H9 (cell line): Measurements from ENCODE around the gene FBXW9. TPM values are rescaled to one million over a fixed set of nuclear protein-coding genes. Genes with fewer than 3 reads are reported as not detected.

Source experiments
- DNase-seq: peaks from one replicate; pipeline ENCODE4 v3.0.0-alpha.2; 2017
- H2AFZ ChIP-seq: one replicate; pipeline ENCODE4 v1.6.1; 2013; ENCODE audit warnings: mild to moderate bottlenecking, low read length, control low read depth, moderate library complexity
- H2AK5ac ChIP-seq: 2 replicates; pipeline ENCODE4 v1.6.1; 2013; ENCODE audit warnings: low read length, control low read depth, mixed read lengths; ENCODE audit not compliant: insufficient read length
- H2BK120ac ChIP-seq: one replicate; pipeline ENCODE4 v1.6.1; 2013; ENCODE audit warnings: low read depth, mild to moderate bottlenecking, low read length, control low read depth, inconsistent platforms; ENCODE audit not compliant: poor library complexity, severe bottlenecking
- H2BK12ac ChIP-seq: 2 replicates; pipeline ENCODE4 v1.6.1; 2013; ENCODE audit warnings: low read length, control low read depth, mixed read lengths, low read depth; ENCODE audit not compliant: insufficient read length
- H2BK15ac ChIP-seq: 2 replicates; pipeline ENCODE4 v1.6.1; 2013; ENCODE audit warnings: low read depth, low read length, control low read depth
- H2BK20ac ChIP-seq: one replicate; pipeline ENCODE4 v1.6.1; 2013; ENCODE audit warnings: low read depth, mild to moderate bottlenecking, low read length, control low read depth, inconsistent platforms; ENCODE audit not compliant: poor library complexity, severe bottlenecking
- H2BK5ac ChIP-seq: 2 replicates; pipeline ENCODE4 v1.6.1; 2013; ENCODE audit warnings: low read length, control low read depth, mixed read lengths; ENCODE audit not compliant: insufficient read length
- H3K14ac ChIP-seq: 2 replicates; pipeline ENCODE4 v1.6.1; 2013; ENCODE audit warnings: low read length, control low read depth; ENCODE audit not compliant: insufficient read depth
- H3K18ac ChIP-seq: 2 replicates; pipeline ENCODE4 v1.6.1; 2013; ENCODE audit warnings: low read depth, mild to moderate bottlenecking, mixed read lengths, low read length, control low read depth; ENCODE audit not compliant: insufficient read length
- H3K23ac ChIP-seq: 2 replicates; pipeline ENCODE4 v1.6.1; 2013; ENCODE audit warnings: low read length, control low read depth, mixed read lengths, low read depth; ENCODE audit not compliant: insufficient read length
- H3K23me2 ChIP-seq: 2 replicates; pipeline ENCODE4 v1.6.1; 2013; ENCODE audit warnings: low read depth, mild to moderate bottlenecking, mixed read lengths, low read length, control low read depth; ENCODE audit not compliant: insufficient read length, poor library complexity, severe bottlenecking
- H3K27ac ChIP-seq: 2 replicates; pipeline ENCODE4 v1.5.1; 2013; ENCODE audit warnings: low read length, control low read depth, mixed read lengths, low read depth; ENCODE audit not compliant: insufficient read length
- H3K27me3 ChIP-seq: 2 replicates; pipeline ENCODE4 v1.6.1; 2013; ENCODE audit warnings: low read length, control low read depth, inconsistent platforms; ENCODE audit not compliant: insufficient read depth
- H3K4ac ChIP-seq: 2 replicates; pipeline ENCODE4 v1.6.1; 2013; ENCODE audit warnings: low read depth, mild to moderate bottlenecking, control low read depth, inconsistent platforms, low read length, moderate library complexity
- H3K4me1 ChIP-seq: 2 replicates; pipeline ENCODE4 v1.6.1; 2013; ENCODE audit warnings: low read length, control low read depth, inconsistent platforms; ENCODE audit not compliant: insufficient read depth
- H3K4me2 ChIP-seq: 2 replicates; pipeline ENCODE4 v1.6.1; 2013; ENCODE audit warnings: low read length, control low read depth, mixed read lengths; ENCODE audit not compliant: insufficient read length, insufficient read depth
- H3K56ac ChIP-seq: 2 replicates; pipeline ENCODE4 v1.6.1; 2013; ENCODE audit warnings: low read depth, mild to moderate bottlenecking, mixed read lengths, low read length, control low read depth; ENCODE audit not compliant: insufficient read length
- H3K79me1 ChIP-seq: 2 replicates; pipeline ENCODE4 v1.6.1; 2013; ENCODE audit warnings: low read depth, mild to moderate bottlenecking, moderate library complexity, low read length, control low read depth, inconsistent platforms; ENCODE audit not compliant: insufficient read depth, poor library complexity, severe bottlenecking
- H3K79me2 ChIP-seq: 2 replicates; pipeline ENCODE4 v1.6.1; 2013; ENCODE audit warnings: low read length, control low read depth, inconsistent platforms; ENCODE audit not compliant: insufficient read depth
- H3K9ac ChIP-seq: 2 replicates; pipeline ENCODE4 v1.6.1; 2013; ENCODE audit warnings: low read length, control low read depth, mixed read lengths; ENCODE audit not compliant: insufficient read length; ENCODE audit errors: extremely low read depth
- H3K9me3 ChIP-seq: one replicate; pipeline ENCODE4 v1.6.1; 2013; ENCODE audit warnings: low read depth, low read length, inconsistent platforms; ENCODE audit not compliant: control insufficient read depth
- H3T11ph ChIP-seq: one replicate; pipeline ENCODE4 v1.6.1; 2013; ENCODE audit warnings: mild to moderate bottlenecking, low read length, control low read depth, inconsistent platforms
- H4K20me1 ChIP-seq: one replicate; pipeline ENCODE4 v1.6.1; 2013; ENCODE audit not compliant: control insufficient read depth, insufficient read length, insufficient read depth
- H4K5ac ChIP-seq: 2 replicates; pipeline ENCODE4 v1.6.1; 2013; ENCODE audit warnings: low read depth, mild to moderate bottlenecking, mixed read lengths, low read length, control low read depth; ENCODE audit not compliant: insufficient read length
- H4K8ac ChIP-seq: replicated peaks from 2 replicates; pipeline ENCODE4 v1.6.1; 2013; ENCODE audit warnings: low read length, control low read depth, mixed read lengths, low read depth; ENCODE audit not compliant: insufficient read length
- H4K91ac ChIP-seq: 2 replicates; pipeline ENCODE4 v1.6.1; 2013; ENCODE audit warnings: low read depth, mild to moderate bottlenecking, moderate library complexity, mixed read lengths, low read length, control low read depth; ENCODE audit not compliant: insufficient read length
- H3K27ac Mint-ChIP-seq, 3 experiments: 2 replicates in 2 of 3; 3 replicates in 1 of 3; pipeline ENCODE4 v1.8.0; 2020 to 2021; ENCODE audit warnings: mixed read lengths in 3 of 3, mild to moderate bottlenecking in 1 of 3, moderate library complexity in 1 of 3
- H3K27me3 Mint-ChIP-seq: 2 replicates; pipeline ENCODE4 v1.8.0; 2021; ENCODE audit warnings: low read depth, mild to moderate bottlenecking, moderate library complexity, mixed read lengths
- H3K36me3 Mint-ChIP-seq, 3 experiments: 2 replicates in 2 of 3; 3 replicates in 1 of 3; pipeline ENCODE4 v1.8.0; 2020 to 2021; ENCODE audit warnings: low read depth in 3 of 3, mixed read lengths in 3 of 3; ENCODE audit not compliant: insufficient read depth in 1 of 3
- H3K4me1 Mint-ChIP-seq, 2 experiments: 2 replicates each; pipeline ENCODE4 v1.8.0; 2020; ENCODE audit warnings: mixed read lengths in 2 of 2
- H3K4me3 Mint-ChIP-seq, 2 experiments: 2 replicates in 1 of 2; 3 replicates in 1 of 2; pipeline ENCODE4 v1.8.0; 2020 to 2021; ENCODE audit warnings: mild to moderate bottlenecking in 2 of 2, mixed read lengths in 2 of 2, moderate library complexity in 1 of 2
- H3K9me3 Mint-ChIP-seq, 2 experiments: 2 replicates in 1 of 2; 3 replicates in 1 of 2; pipeline ENCODE4 v1.8.0; 2020; ENCODE audit warnings: mild to moderate bottlenecking in 2 of 2, mixed read lengths in 2 of 2, moderate library complexity in 1 of 2
- CTCF ChIP-seq: fragments of 200-600 bp; sonication (generic); conservative IDR thresholded peaks from 3 replicates; pipeline ENCODE4 v1.8.0; 2021; ENCODE audit warnings: antibody characterized with exemption, mild to moderate bottlenecking
- WGBS: extraction: QIAGEN DNeasy Blood & Tissue Kit; methylation state at CpG from one replicate; pipeline ENCODE4 v1.1.7; 2013; ENCODE audit warnings: missing lambda C conversion rate, low lambda C conversion rate, mixed read lengths; ENCODE audit not compliant: insufficient read length; ENCODE audit errors: extremely low coverage; 5-methylcytosine and 5-hydroxymethylcytosine counted together
- total RNA-seq: library from RNA; stranded (reverse); gene quantifications from 2 replicates; pipeline ENCODE4 v1.2.1, GENCODE V29; 2021

The FBXW9 gene
- total RNA-seq, 1 experiment from 2014 or later = 11.7 TPM

- H2BK120ac ChIP-seq = no peak overlapping the region
- no peak overlapping the region for H3K9ac ChIP-seq
- no peak overlapping the region for H3K4me2 ChIP-seq
- WGBS = no CpG with 5 or more reads among the region's 8 CpGs
- H2AFZ ChIP-seq = no peak overlapping the region
- no peak overlapping the region for H3K27ac ChIP-seq
- H4K20me1 ChIP-seq = no peaks in the 10 kb centered on the region
- H3K23ac ChIP-seq = no peak overlapping the region
- H2AK5ac ChIP-seq = no peak overlapping the region
- H3K14ac ChIP-seq = no peak overlapping the region
- H3K27ac Mint-ChIP-seq = no peak overlapping the region
- no peak overlapping the region for H2BK12ac ChIP-seq
- no peaks in the 10 kb centered on the region for H3K23me2 ChIP-seq
- H3K36me3 Mint-ChIP-seq = peaks cover 30 to 52% (median 38%) of the 10 kb centered on the region in 3 experiments
- H2BK15ac ChIP-seq = no peak overlapping the region
- no peak overlapping the region for H3K18ac ChIP-seq
- no peaks in the 10 kb centered on the region for H3K9me3 ChIP-seq
- H3K4me1 ChIP-seq = no peaks in the 10 kb centered on the region
- H3K4me1 Mint-ChIP-seq = peaks cover 0 to 6% of the 10 kb centered on the region in 2 experiments; a peak in 2 of 4 replicates
- peaks cover 0 to 2% of the 10 kb centered on the region in 2 experiments; a peak in 1 of 5 replicates for H3K9me3 Mint-ChIP-seq
- H4K8ac ChIP-seq = no peak overlapping the region
- H4K91ac ChIP-seq = no peak overlapping the region
- H3K79me1 ChIP-seq = no peaks in the 10 kb centered on the region
- H3K79me2 ChIP-seq = no peaks in the 10 kb centered on the region; the same call in 1 of the 2 replicates
- no peak overlapping the region for H4K5ac ChIP-seq
- H3K27me3 Mint-ChIP-seq = no peaks in the 10 kb centered on the region
- no peak overlapping the region for H3K56ac ChIP-seq
- no peak overlapping the region for H3K4me3 Mint-ChIP-seq
- no peaks in the 10 kb centered on the region for H3K27me3 ChIP-seq
- no peak overlapping the region for H2BK20ac ChIP-seq
- H2BK5ac ChIP-seq = no peak overlapping the region
- no peak for DNase-seq
- no peak overlapping the region for H3K4ac ChIP-seq
- no peak overlapping the region for H3T11ph ChIP-seq
- no peak for TF ChIP-seq CTCF
Observed at GRCh38 chr19:12655546-12655945, 40.9 kb downstream of the FBXW9 start.
